Measurements from ENCODE around the gene CHP1. TPM values are rescaled to one million over a fixed set of nuclear protein-coding genes. Genes with fewer than 3 reads are reported as not detected.
A peak's percentile ranks its signal among the peaks of the same experiment; 100 is the strongest.

CHP1 gene
- total RNA-seq, 1 donor from 2014 or later: 133 TPM

DNA sequence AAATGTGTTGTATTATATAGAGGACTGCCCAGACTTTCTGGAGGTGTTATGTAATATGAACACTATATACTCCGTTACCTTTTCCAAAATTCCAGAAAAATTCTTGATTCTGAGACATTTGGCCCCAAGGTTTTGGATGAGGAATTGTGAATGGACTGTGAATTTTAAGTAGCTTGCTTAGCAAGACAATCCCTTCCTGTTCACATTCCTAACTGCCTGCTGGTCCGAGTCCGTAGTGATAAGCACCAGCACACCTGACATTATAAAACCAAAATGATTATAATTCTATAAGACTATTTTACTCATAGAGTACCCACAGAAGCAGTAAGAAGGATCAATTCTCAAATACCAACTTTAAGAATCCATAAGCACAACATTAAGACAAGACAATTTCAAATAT lies 11.7 kb upstream of the CHP1 start:
- no peak for DNase-seq (ENCODE audit: low spot score)
- no peak overlapping the region for H3K27ac ChIP-seq

GRCh38 chr15:41230345-41230649 lies 771 bp upstream of the CHP1 start:
- Histone ChIP-seq H3F3A (ENCODE audit: low read depth) (peaks cover 5% of the 10 kb centered on the region), H4K20me1 (ENCODE audit: low read depth) (no peaks in the 10 kb centered on the region), H3K27ac (no peak overlapping the region), H3K4me2 (no peak overlapping the region), H3K27me3 (no peaks in the 10 kb centered on the region), H3K4me3 (no peak overlapping the region), H3K9me3 (ENCODE audit: low read depth) (no peaks in the 10 kb centered on the region), H3K9ac (no peak overlapping the region), H3K36me3 (no peaks in the 10 kb centered on the region), H2AFZ (replicated peaks) (peak overlapping the region; percentile 35), H3K4me1 (no peaks in the 10 kb centered on the region), H3K79me2 (ENCODE audit: low read depth) (peaks cover 37% of the 10 kb centered on the region)
- H3K9me3 Mint-ChIP-seq: no peaks in the 10 kb centered on the region
- DNase-seq (ENCODE audit: low spot score): no peak
- H3K36me3 Mint-ChIP-seq: no peaks in the 10 kb centered on the region
- TF ChIP-seq EZH2phosphoT487 (IDR thresholded peaks at IDR 0.05): no peak
- no peak for TF ChIP-seq EZH2 (IDR thresholded peaks at IDR 0.05)
- TF ChIP-seq, protein P1, sequence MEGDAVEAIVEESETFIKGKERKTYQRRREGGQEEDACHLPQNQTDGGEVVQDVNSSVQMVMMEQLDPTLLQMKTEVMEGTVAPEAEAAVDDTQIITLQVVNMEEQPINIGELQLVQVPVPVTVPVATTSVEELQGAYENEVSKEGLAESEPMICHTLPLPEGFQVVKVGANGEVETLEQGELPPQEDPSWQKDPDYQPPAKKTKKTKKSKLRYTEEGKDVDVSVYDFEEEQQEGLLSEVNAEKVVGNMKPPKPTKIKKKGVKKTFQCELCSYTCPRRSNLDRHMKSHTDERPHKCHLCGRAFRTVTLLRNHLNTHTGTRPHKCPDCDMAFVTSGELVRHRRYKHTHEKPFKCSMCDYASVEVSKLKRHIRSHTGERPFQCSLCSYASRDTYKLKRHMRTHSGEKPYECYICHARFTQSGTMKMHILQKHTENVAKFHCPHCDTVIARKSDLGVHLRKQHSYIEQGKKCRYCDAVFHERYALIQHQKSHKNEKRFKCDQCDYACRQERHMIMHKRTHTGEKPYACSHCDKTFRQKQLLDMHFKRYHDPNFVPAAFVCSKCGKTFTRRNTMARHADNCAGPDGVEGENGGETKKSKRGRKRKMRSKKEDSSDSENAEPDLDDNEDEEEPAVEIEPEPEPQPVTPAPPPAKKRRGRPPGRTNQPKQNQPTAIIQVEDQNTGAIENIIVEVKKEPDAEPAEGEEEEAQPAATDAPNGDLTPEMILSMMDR (IDR thresholded peaks at IDR 0.05): no peak
- no peak overlapping the region for H3K27ac Mint-ChIP-seq
- peak overlapping the region; percentile 94 for H3K4me3 Mint-ChIP-seq
- peaks cover 11% of the 10 kb centered on the region for H3K4me1 Mint-ChIP-seq
- no peaks in the 10 kb centered on the region for H3K27me3 Mint-ChIP-seq (ENCODE audit: insufficient read depth, low read depth)

More for the DNA sequence above, 11.7 kb upstream of the CHP1 start:
- no peaks in the 10 kb centered on the region for H3K9me3 Mint-ChIP-seq
- Histone ChIP-seq H4K20me1 (ENCODE audit: low read depth) (no peaks in the 10 kb centered on the region), H3K4me2 (no peak overlapping the region), H3K36me3 (no peaks in the 10 kb centered on the region), H3K4me3 (no peak overlapping the region), H2AFZ (replicated peaks) (peak overlapping the region; percentile 46), H3K9me3 (ENCODE audit: low read depth) (no peaks in the 10 kb centered on the region), H3K4me1 (no peaks in the 10 kb centered on the region), H3K9ac (no peak overlapping the region), H3K27me3 (no peaks in the 10 kb centered on the region), H3F3A (ENCODE audit: low read depth) (peaks cover 5% of the 10 kb centered on the region), H3K79me2 (ENCODE audit: low read depth) (no peaks in the 10 kb centered on the region)
- TF ChIP-seq EZH2 (IDR thresholded peaks at IDR 0.05) (no peak), EZH2phosphoT487 (IDR thresholded peaks at IDR 0.05) (no peak)
- TF ChIP-seq, protein P1 (IDR thresholded peaks at IDR 0.05): no peak
- H3K4me3 Mint-ChIP-seq: no peak overlapping the region
- no peaks in the 10 kb centered on the region for H3K27me3 Mint-ChIP-seq (ENCODE audit: insufficient read depth, low read depth)
- no peak overlapping the region for H3K27ac Mint-ChIP-seq
- no peaks in the 10 kb centered on the region for H3K4me1 Mint-ChIP-seq
- no peaks in the 10 kb centered on the region for H3K36me3 Mint-ChIP-seq

- TF ChIP-seq EZH2 (IDR thresholded peaks at IDR 0.05) (no peak), EZH2phosphoT487 (IDR thresholded peaks at IDR 0.05) (no peak)
- TF ChIP-seq, protein P1 (IDR thresholded peaks at IDR 0.05): no peak
- Histone ChIP-seq H3K4me1 (no peaks in the 10 kb centered on the region), H3K9ac (peak overlapping the region; percentile 53), H3K27ac (peak overlapping the region; percentile 48), H2AFZ (replicated peaks) (peak overlapping the region; percentile 58), H4K20me1 (ENCODE audit: low read depth) (no peaks in the 10 kb centered on the region), H3K9me3 (ENCODE audit: low read depth) (no peaks in the 10 kb centered on the region), H3K79me2 (ENCODE audit: low read depth) (peaks cover 41% of the 10 kb centered on the region), H3K4me3 (peak overlapping the region; percentile 77), H3F3A (ENCODE audit: low read depth) (peaks cover 5% of the 10 kb centered on the region), H3K36me3 (no peaks in the 10 kb centered on the region), H3K27me3 (no peaks in the 10 kb centered on the region), H3K4me2 (peak overlapping the region; percentile 90)
- H3K4me1 Mint-ChIP-seq: peaks cover 11% of the 10 kb centered on the region
- DNase-seq (ENCODE audit: low spot score): no peak
- no peaks in the 10 kb centered on the region for H3K36me3 Mint-ChIP-seq
- H3K27ac Mint-ChIP-seq: peak overlapping the region; percentile 46
- H3K27me3 Mint-ChIP-seq (ENCODE audit: insufficient read depth, low read depth): no peaks in the 10 kb centered on the region
- H3K9me3 Mint-ChIP-seq: no peaks in the 10 kb centered on the region
- peak overlapping the region; percentile 94 for H3K4me3 Mint-ChIP-seq
These were observed 556 bp downstream of the CHP1 start for GRCh38 chr15:41231422-41232226.

Measured in neural progenitor cell (in vitro differentiated cells).